HG03565 (cell line): Measurements from ENCODE around the gene TSPAN11.

Experiments used
- ATAC-seq: cut with Tn5 transposase; IDR thresholded peaks from one replicate; pipeline ENCODE4 v1.9.1; 2021; ENCODE audit warnings: mild to moderate bottlenecking, moderate library complexity; ENCODE audit not compliant: unreplicated experiment

The TSPAN11 gene

GRCh38 chr12:30977537-30978349 lies 51.2 kb downstream of the TSPAN11 start:
- ATAC-seq = no peak

- ATAC-seq = no peak
These were observed 52.1 kb downstream of the TSPAN11 start for GRCh38 chr12:30978639-30979038.

GRCh38 chr12:30979371-30980259 lies 53.1 kb downstream of the TSPAN11 start:
- no peak for ATAC-seq

- no peak for ATAC-seq
These were observed 54.6 kb downstream of the TSPAN11 start for GRCh38 chr12:30980955-30981662.

- no peak for ATAC-seq
These were observed 55.9 kb downstream of the TSPAN11 start for GRCh38 chr12:30982413-30982812.

GRCh38 chr12:30985814-30986452 lies 59.4 kb downstream of the TSPAN11 start:
- peak; percentile 62 for ATAC-seq

- no peak for ATAC-seq
These were observed 61.5 kb downstream of the TSPAN11 start for GRCh38 chr12:30988086-30988485.

GRCh38 chr12:30988646-30989286 lies 62.2 kb downstream of the TSPAN11 start:
- ATAC-seq = no peak

GRCh38 chr12:30989754-30990153 lies 63.2 kb downstream of the TSPAN11 start:
- ATAC-seq = no peak

- no peak for ATAC-seq
These were observed 63.8 kb downstream of the TSPAN11 start for GRCh38 chr12:30990316-30990715.

- ATAC-seq = no peak
These were observed 64.2 kb downstream of the TSPAN11 start for GRCh38 chr12:30990776-30991175.

GRCh38 chr12:30991466-30991865 lies 64.9 kb downstream of the TSPAN11 start:
- no peak for ATAC-seq

GRCh38 chr12:30992381-30992780 lies 65.8 kb downstream of the TSPAN11 start:
- no peak for ATAC-seq

GRCh38 chr12:30993766-30994165 lies 67.2 kb downstream of the TSPAN11 start:
- no peak for ATAC-seq

GRCh38 chr12:30994274-30994673 lies 67.7 kb downstream of the TSPAN11 start:
- no peak for ATAC-seq

GRCh38 chr12:30996255-30996654 lies 69.7 kb downstream of the TSPAN11 start:
- no peak for ATAC-seq

- ATAC-seq = no peak
These were observed 70.2 kb downstream of the TSPAN11 start for GRCh38 chr12:30996752-30997151.

- ATAC-seq = no peak
These were observed 71.3 kb downstream of the TSPAN11 start for GRCh38 chr12:30997685-30998440.

- no peak for ATAC-seq
These were observed 72.5 kb downstream of the TSPAN11 start for GRCh38 chr12:30999011-30999410.

- no peak for ATAC-seq
These were observed 73.2 kb downstream of the TSPAN11 start for GRCh38 chr12:30999723-31000122.
